Dermis microvascular lymphatic vessel endothelial cell (primary cell): ENCODE data around the gene CTPS2. TPM values are rescaled to one million over a fixed set of nuclear protein-coding genes. Genes with fewer than 3 reads are reported as not detected.
"Not testable (repeated sequence)": the region's sequence is repeated elsewhere in the genome, so short reads cannot be mapped to it uniquely, and the experiment has no call there.

Experiments used
- DNase-seq, 2 donors: peaks; one replicate each; pipeline versions ENCODE4 v3.0.0 to v3.0.0-alpha.2; 2010; ENCODE audit warnings: low read depth in 2 of 2
- total RNA-seq: library from RNA; depleted of rRNA; stranded (reverse); fragments of >200 nt; gene quantifications from 2 replicates; pipeline ENCODE4 v1.2.1, GENCODE V29; 2014

CTPS2 gene
- total RNA-seq = 11.8 and 13.0 TPM in 2 replicates

GRCh38 chrX:16712548-16713155 lies at the start of gene CTPS2:
Gene CTPS2 (minus strand): TSS chrX:16712669. CDS start chrX:16702902, 9,767 bp downstream.
- peak; percentile 10 to 42 for DNase-seq

- not testable (repeated sequence) for DNase-seq
Observed at GRCh38 chrX:16761500-16761899, 49.0 kb upstream of the CTPS2 start.

GRCh38 chrX:16756724-16757123 lies 44.3 kb upstream of the CTPS2 start:
- no peak for DNase-seq

GRCh38 chrX:16754019-16754418 lies 41.5 kb upstream of the CTPS2 start:
- DNase-seq = no peak

GRCh38 chrX:16750136-16750535 lies 37.7 kb upstream of the CTPS2 start:
- DNase-seq = no peak

GRCh38 chrX:16748425-16748824 lies 36.0 kb upstream of the CTPS2 start:
- no peak for DNase-seq

- no peak for DNase-seq
Observed at GRCh38 chrX:16745659-16746058, 33.2 kb upstream of the CTPS2 start.

GRCh38 chrX:16745102-16745501 lies 32.6 kb upstream of the CTPS2 start:
- DNase-seq = no peak

- DNase-seq = no peak
Observed at GRCh38 chrX:16743604-16744325, 31.3 kb upstream of the CTPS2 start.

- no peak for DNase-seq
Observed at GRCh38 chrX:16739574-16739973, 27.1 kb upstream of the CTPS2 start.

- DNase-seq = no peak
Observed at GRCh38 chrX:16737024-16737423, 24.6 kb upstream of the CTPS2 start.

GRCh38 chrX:16733013-16733412 lies 20.5 kb upstream of the CTPS2 start:
- peak in 1 of 2 donors; percentile 22 for DNase-seq

- no peak for DNase-seq
Observed at GRCh38 chrX:16730450-16730849, 18.0 kb upstream of the CTPS2 start.

- DNase-seq = no peak
Observed at GRCh38 chrX:16727637-16728036, 15.2 kb upstream of the CTPS2 start.

- not testable (repeated sequence) for DNase-seq
Observed at GRCh38 chrX:16726347-16726988, 14.0 kb upstream of the CTPS2 start.

- DNase-seq = no peak
Observed at GRCh38 chrX:16725072-16725471, 12.6 kb upstream of the CTPS2 start.

GRCh38 chrX:16722481-16722880 lies 10.0 kb upstream of the CTPS2 start:
- no peak for DNase-seq

GRCh38 chrX:16719334-16720084 lies 7.0 kb upstream of the CTPS2 start, which contains the start of gene SYAP1:
Gene SYAP1 (plus strand): TSS chrX:16719612. CDS start chrX:16719725, 113 bp downstream.
- peak; percentile 94 to 96 for DNase-seq

GRCh38 chrX:16718824-16719333 lies 6.4 kb upstream of the CTPS2 start:
- no peak for DNase-seq

- not testable (repeated sequence) for DNase-seq
Observed at GRCh38 chrX:16716451-16716850, 4.0 kb upstream of the CTPS2 start.

GRCh38 chrX:16715638-16716037 lies 3.2 kb upstream of the CTPS2 start:
- not testable (repeated sequence) for DNase-seq

- no peak for DNase-seq
Observed at GRCh38 chrX:16714504-16714903, 2.0 kb upstream of the CTPS2 start.
